Gastroesophageal sphincter (tissue), 4 donors: ENCODE results near the gene SLCO3A1. TPM values are rescaled to one million over a fixed set of nuclear protein-coding genes. Genes with fewer than 3 reads are reported as not detected.

Source experiments
- ATAC-seq: fragments of 150-250 bp; one replicate; pipeline ENCODE4 v1.9.1; 2016; ENCODE audit warnings: mild to moderate bottlenecking, moderate library complexity
- H3K27ac ChIP-seq, 4 donors: fragments of 200-600 bp; sonication (generic) in 3 of 4; 1 replicate in 3 of 4; 2 replicates in 1 of 4; pipeline ENCODE4 v1.5.1; 2016 to 2019
- H3K27me3 ChIP-seq: fragments of 200-600 bp; sonication (generic); one replicate; pipeline ENCODE4 v1.5.1; 2019
- H3K36me3 ChIP-seq, 2 donors: fragments of 200-600 bp; sonication (generic); one replicate each; pipeline ENCODE4 v1.5.1; 2019; ENCODE audit warnings: control low read depth in 1 of 2
- H3K4me1 ChIP-seq, 3 donors: fragments of 200-600 bp; sonication (generic); 1 replicate in 2 of 3; 2 replicates in 1 of 3; pipeline ENCODE4 v1.5.1; 2016 to 2019; ENCODE audit warnings: control low read depth in 2 of 3
- H3K4me3 ChIP-seq, 2 donors: fragments of 200-600 bp; sonication (generic); one replicate each; pipeline ENCODE4 v1.5.1; 2019; ENCODE audit warnings: mild to moderate bottlenecking in 1 of 2, moderate library complexity in 1 of 2
- H3K9me3 ChIP-seq, 3 donors: fragments of 200-600 bp; sonication (generic); one replicate each; pipeline ENCODE4 v1.5.1; 2017 to 2019; ENCODE audit warnings: control low read depth in 2 of 3
- CTCF ChIP-seq, 4 experiments: fragments of 200-600 bp in 2 of 4; fragments of 450-650 bp in 2 of 4; sonication (generic) in 1 of 4; IDR thresholded peaks; one replicate each; pipeline ENCODE4 v1.5.1; 2017 to 2019; ENCODE audit warnings: antibody characterized with exemption in 4 of 4, mild to moderate bottlenecking in 2 of 4, moderate library complexity in 2 of 4
- EP300 ChIP-seq: sonication (generic); formaldehyde crosslinking; IDR thresholded peaks from one replicate; pipeline ENCODE4 v1.6.1; 2017; ENCODE audit warnings: antibody characterized with exemption, mild to moderate bottlenecking
- POLR2A ChIP-seq, 2 donors: fragments of 450-650 bp; IDR thresholded peaks; one replicate each; pipeline ENCODE4 v1.6.1; 2017; ENCODE audit warnings: antibody characterized with exemption in 2 of 2, mild to moderate bottlenecking in 2 of 2, moderate library complexity in 1 of 2
- POLR2AphosphoS5 ChIP-seq: sonication (generic); formaldehyde crosslinking; IDR thresholded peaks from one replicate; pipeline ENCODE4 v1.6.1; 2017; ENCODE audit warnings: antibody characterized with exemption
- WGBS, 2 donors: methylation state at CpG; one replicate each; pipeline ENCODE4 v1.1.5; 2018; ENCODE audit warnings: low coverage in 1 of 2; 5-methylcytosine and 5-hydroxymethylcytosine counted together
- total RNA-seq, 4 donors: library from RNA; depleted of rRNA; stranded (reverse); fragments of >200 nt; gene quantifications; one replicate each; pipeline ENCODE4 v1.1.0, GENCODE V29; 2016

The SLCO3A1 gene
- total RNA-seq, 4 donors from 2014 or later = 10.1 to 14.4 (median 12.1) TPM

DNA sequence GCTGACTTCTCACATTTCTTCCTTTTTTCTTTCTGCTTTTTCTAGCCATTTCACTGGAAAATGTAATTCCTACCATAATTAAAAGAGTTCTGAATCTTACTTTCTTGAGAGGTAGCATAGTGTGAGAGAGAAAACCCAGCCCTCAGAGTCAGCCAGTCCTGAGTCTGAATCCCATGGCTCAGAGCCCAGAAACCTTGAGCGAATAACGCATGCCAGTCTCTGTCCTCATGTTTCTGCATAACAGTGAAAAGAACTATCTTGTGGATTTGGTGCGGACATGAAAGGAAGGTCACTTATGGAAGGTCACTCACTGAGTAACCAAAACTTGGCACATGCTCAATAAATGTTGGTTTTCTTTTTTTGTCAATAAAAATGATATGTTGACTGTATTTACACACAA lies 29.3 kb upstream of the SLCO3A1 start:
- no peak for ATAC-seq
- Histone ChIP-seq H3K27me3 (no peaks in the 10 kb centered on the region), H3K27ac (no peak overlapping the region), H3K4me1 (no peaks in the 10 kb centered on the region), H3K9me3 (no peaks in the 10 kb centered on the region), H3K36me3 (no peaks in the 10 kb centered on the region), H3K4me3 (no peak overlapping the region)
- TF ChIP-seq POLR2A (IDR thresholded peaks at IDR 0.05) (no peak), POLR2AphosphoS5 (no peak)
- WGBS, 2 donors = 8 to 18% methylated on average over 3 of the region's 3 CpGs

GRCh38 chr15:91826443-91826842 lies 27.1 kb upstream of the SLCO3A1 start:
- no peak overlapping the region for H3K4me3 ChIP-seq
- H3K9me3 ChIP-seq = no peaks in the 10 kb centered on the region
- ATAC-seq = no peak
- no peaks in the 10 kb centered on the region for H3K27me3 ChIP-seq
- H3K27ac ChIP-seq = no peak overlapping the region
- TF ChIP-seq POLR2A (IDR thresholded peaks at IDR 0.05) = no peak
- no peak for TF ChIP-seq CTCF (IDR thresholded peaks at IDR 0.05)
- TF ChIP-seq EP300 = no peak
- H3K4me1 ChIP-seq = no peaks in the 10 kb centered on the region
- no peaks in the 10 kb centered on the region for H3K36me3 ChIP-seq
- 54 to 56% methylated on average over 4 to 5 of the region's 5 CpGs for WGBS, 2 donors

- Histone ChIP-seq H3K36me3 (no peaks in the 10 kb centered on the region), H3K4me1 (no peaks in the 10 kb centered on the region), H3K4me3 (no peak overlapping the region), H3K9me3 (no peaks in the 10 kb centered on the region), H3K27me3 (no peaks in the 10 kb centered on the region), H3K27ac (no peak overlapping the region)
- no peak for ATAC-seq
- TF ChIP-seq POLR2A (IDR thresholded peaks at IDR 0.05) = no peak
- no peak for TF ChIP-seq POLR2AphosphoS5
- no peak for TF ChIP-seq EP300
- WGBS, 2 donors = 83 to 92% methylated on average over 1 to 2 of the region's 2 CpGs
Observed at GRCh38 chr15:91833056-91833455, 20.5 kb upstream of the SLCO3A1 start.

DNA sequence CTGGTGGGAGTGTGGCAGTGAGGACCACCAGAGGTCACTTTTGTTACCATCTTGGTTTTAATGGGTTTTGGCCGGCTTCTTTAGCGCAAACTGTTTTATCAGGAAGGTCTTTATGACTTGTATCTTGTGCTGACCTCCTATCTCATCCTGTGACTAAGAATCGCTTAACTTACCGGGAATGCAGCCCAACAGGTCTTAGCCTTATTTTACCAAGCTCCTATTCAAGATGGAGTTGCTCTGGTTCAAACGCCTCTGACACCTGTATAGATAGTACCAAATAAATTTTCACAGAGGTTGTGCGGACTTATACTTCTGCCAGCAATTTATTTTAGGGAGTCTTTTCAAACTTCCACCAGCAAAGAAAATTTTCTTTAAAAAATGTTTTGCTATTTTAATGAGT lies 13.6 kb upstream of the SLCO3A1 start:
- ATAC-seq = no peak
- TF ChIP-seq EP300 (no peak), POLR2A (IDR thresholded peaks at IDR 0.05) (no peak), CTCF (IDR thresholded peaks at IDR 0.05) (no peak), POLR2AphosphoS5 (no peak)
- Histone ChIP-seq H3K27me3 (no peaks in the 10 kb centered on the region), H3K4me1 (no peaks in the 10 kb centered on the region), H3K9me3 (no peaks in the 10 kb centered on the region), H3K4me3 (no peak overlapping the region), H3K27ac (no peak overlapping the region), H3K36me3 (no peaks in the 10 kb centered on the region)
- 66 to 74% methylated on average over 4 to 6 of the region's 6 CpGs for WGBS, 2 donors

GRCh38 chr15:91841861-91842260 lies 11.6 kb upstream of the SLCO3A1 start:
- no peak overlapping the region for H3K4me3 ChIP-seq
- no peaks in the 10 kb centered on the region for H3K4me1 ChIP-seq
- no peak for TF ChIP-seq POLR2AphosphoS5
- no peak for TF ChIP-seq EP300
- TF ChIP-seq POLR2A (IDR thresholded peaks at IDR 0.05) = no peak
- TF ChIP-seq CTCF (IDR thresholded peaks at IDR 0.05) = no peak
- no peaks in the 10 kb centered on the region for H3K27me3 ChIP-seq
- WGBS, 2 donors = 79 to 83% methylated on average over 2 to 3 of the region's 3 CpGs
- H3K27ac ChIP-seq = no peak overlapping the region
- no peaks in the 10 kb centered on the region for H3K9me3 ChIP-seq
- H3K36me3 ChIP-seq = no peaks in the 10 kb centered on the region
- ATAC-seq = no peak

- WGBS, 2 donors = 59 to 78% methylated on average over 3 of the region's 3 CpGs
Observed at GRCh38 chr15:91844341-91844740, 9.2 kb upstream of the SLCO3A1 start.

More at GRCh38 chr15:91844341-91844740, 9.2 kb upstream of the SLCO3A1 start:
- Histone ChIP-seq H3K36me3 (no peaks in the 10 kb centered on the region), H3K27me3 (no peaks in the 10 kb centered on the region), H3K9me3 (no peaks in the 10 kb centered on the region), H3K4me3 (no peak overlapping the region), H3K4me1 (no peaks in the 10 kb centered on the region), H3K27ac (no peak overlapping the region)
- ATAC-seq = no peak
- no peak for TF ChIP-seq EP300
